Measurements from ENCODE around the gene ZPR1.

DNA sequence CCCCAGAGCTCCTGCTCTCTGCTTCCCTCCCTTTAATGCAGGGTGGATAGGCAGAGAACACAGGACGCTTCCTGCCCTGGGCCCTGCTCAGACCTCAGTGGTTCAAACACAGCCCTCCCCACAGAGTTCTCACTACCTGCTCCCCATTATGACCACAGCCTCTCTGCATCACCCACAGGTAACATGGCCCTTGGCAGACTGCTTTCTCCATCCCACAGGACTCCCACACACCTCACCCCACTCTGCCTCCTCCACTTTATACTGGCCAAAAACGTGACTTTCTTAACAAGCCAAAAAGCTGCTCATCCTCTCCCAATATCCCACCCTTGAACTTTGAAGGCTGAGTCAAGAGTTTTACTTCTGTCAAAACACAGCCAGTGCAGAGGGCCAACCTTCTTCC, 48.8 kb downstream of the ZPR1 start:
- TF ChIP-seq POLR2A (IDR thresholded peaks at IDR 0.05) = no peak
- TF ChIP-seq, protein P1, sequence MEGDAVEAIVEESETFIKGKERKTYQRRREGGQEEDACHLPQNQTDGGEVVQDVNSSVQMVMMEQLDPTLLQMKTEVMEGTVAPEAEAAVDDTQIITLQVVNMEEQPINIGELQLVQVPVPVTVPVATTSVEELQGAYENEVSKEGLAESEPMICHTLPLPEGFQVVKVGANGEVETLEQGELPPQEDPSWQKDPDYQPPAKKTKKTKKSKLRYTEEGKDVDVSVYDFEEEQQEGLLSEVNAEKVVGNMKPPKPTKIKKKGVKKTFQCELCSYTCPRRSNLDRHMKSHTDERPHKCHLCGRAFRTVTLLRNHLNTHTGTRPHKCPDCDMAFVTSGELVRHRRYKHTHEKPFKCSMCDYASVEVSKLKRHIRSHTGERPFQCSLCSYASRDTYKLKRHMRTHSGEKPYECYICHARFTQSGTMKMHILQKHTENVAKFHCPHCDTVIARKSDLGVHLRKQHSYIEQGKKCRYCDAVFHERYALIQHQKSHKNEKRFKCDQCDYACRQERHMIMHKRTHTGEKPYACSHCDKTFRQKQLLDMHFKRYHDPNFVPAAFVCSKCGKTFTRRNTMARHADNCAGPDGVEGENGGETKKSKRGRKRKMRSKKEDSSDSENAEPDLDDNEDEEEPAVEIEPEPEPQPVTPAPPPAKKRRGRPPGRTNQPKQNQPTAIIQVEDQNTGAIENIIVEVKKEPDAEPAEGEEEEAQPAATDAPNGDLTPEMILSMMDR (IDR thresholded peaks at IDR 0.05) = no peak

All from adrenal gland (tissue), 5 donors.